GM19324 (cell line): ENCODE results near the gene TADA2A.

ENCODE experiments used
- ATAC-seq: cut with Tn5 transposase; IDR thresholded peaks from one replicate; pipeline ENCODE4 v1.9.1; 2021; ENCODE audit warnings: mild to moderate bottlenecking, moderate library complexity; ENCODE audit not compliant: unreplicated experiment, low FRiP score

The TADA2A gene

DNA sequence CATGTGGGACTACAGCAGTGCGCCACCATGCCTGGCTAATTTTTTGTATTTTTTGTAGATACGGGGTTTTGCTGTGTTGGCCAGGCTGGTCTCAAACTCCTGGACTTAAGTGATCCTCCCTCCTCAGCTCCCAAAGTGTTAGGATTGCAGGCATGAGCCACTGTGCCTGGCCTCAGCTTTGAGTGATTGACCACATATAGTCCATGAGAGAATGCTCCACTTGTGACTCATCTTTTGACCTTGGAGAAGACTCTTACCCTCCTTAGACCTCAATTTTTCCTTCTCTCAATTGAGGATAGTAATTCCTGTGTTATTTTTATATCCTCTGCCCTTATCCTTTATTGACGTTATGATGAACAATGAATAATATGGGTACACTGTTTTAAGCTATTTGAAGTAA, 52.1 kb downstream of the TADA2A start:
- no peak for ATAC-seq

DNA sequence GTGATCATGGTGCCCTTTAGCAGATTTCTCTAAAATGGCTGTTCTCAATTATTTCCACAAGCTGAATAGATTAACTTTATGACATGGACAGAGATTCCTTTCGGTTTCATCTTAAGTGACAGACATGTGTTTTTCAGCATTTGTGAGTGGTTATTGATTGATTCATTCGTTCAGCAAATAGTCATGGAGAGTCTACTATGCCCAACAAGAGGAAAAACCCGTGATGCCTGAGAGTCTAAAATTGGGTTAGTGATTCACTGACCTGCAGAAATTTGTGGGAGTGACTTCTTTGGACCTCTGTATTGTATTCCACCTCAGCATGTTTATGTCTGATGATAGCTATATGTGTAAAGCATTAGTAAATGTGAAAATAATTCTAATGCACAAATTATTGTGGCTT, 55.0 kb downstream of the TADA2A start:
- no peak for ATAC-seq

DNA sequence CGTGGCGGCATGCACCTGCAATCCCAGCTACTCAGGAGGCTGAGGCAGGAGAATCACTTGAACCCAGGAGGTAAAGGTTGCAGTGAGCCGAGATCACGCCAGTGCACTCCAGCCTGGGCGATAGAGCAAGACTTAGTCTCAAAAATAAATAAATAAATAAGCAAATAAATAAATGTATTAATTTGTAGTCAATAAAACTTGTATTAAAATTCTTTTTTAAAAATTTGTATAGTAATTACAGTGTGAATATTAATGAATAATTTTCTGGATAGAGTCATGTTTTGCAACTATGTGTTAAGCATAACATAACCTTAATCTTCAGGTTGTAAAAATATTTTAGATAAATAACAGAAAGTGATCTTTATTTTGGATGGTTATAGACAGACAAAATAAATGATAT, 55.8 kb downstream of the TADA2A start:
- ATAC-seq: no peak

DNA sequence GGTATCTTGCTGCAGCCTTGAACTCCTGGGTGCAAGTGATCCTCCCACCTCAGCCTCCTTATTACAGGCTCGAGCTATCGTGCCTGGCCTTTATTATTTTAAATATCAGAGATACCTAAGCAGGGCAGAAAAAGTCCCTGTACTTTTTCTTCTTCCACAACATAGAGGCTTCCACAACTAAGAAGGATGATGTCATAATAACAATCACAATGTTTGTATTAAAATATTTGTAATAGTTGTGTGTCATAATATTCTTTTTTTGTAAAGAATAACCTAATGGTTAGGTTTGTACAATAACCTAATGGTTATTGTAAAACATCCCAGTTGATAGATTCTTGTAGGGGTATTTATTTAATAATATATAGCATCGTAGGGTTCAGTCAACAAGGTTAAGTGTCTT, 56.4 kb downstream of the TADA2A start:
- no peak for ATAC-seq

DNA sequence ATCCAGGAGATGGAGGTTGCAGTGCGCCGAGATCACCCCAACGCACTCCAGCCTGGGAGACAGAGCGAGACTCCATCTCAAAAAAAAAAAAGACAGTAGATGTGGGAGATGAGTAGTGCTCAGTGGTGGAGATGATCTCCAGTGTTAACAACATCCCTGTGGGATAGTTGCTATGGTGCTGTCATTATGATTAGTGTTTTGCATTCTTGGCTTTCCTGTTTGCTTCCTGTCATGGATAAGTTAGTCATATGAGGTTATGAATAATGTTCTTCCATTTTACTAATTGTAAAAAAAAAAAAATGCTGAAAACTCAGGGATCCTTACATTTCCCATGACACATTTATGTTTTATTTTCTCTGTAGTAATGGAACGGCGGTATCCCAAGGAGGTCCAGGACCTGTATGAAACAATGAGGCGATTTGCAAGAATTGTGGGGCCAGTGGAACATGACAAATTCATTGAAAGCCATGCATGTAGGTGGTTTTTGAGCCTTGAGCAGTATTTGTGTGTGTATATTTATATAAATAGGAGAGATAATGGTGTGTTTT, 58.5 kb downstream of the TADA2A start:
- ATAC-seq: no peak

DNA sequence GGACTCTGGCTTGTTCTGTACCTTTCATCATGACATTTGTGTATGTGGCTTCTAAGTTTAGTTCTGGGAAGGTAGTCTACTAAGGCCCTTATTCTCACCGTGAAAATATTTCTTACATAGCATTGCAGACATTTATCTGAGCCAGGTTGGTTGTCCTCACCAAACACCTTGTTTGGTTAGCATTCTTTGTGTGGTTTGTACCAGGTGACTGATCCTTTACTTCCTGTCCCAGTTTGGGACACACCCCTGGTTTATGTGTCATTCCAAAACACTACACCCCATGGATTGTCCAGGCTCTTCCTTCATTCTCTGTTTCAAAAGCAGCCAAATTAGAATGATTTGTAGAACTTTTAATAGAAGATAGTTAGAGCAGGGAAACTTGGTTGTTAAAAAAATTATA, 59.8 kb downstream of the TADA2A start:
- no peak for ATAC-seq

DNA sequence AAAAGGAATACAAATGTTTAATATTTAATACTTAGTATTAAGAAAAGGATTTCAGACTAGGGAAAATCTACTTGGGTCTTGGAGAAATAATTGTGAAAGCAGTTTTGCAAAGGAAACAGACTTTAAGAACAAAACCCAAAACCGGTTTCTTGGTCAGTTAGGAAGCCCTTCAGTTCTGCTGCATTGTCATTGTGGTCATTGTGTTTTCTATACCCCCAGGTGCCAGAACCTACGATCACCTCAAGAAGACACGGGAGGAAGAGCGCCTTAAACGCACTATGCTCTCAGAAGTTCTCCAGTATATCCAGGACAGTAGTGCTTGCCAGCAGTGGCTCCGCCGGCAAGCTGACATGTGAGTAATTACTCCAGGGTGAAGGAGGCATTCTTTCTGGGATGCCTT, 63.5 kb downstream of the TADA2A start:
- no peak for ATAC-seq

DNA sequence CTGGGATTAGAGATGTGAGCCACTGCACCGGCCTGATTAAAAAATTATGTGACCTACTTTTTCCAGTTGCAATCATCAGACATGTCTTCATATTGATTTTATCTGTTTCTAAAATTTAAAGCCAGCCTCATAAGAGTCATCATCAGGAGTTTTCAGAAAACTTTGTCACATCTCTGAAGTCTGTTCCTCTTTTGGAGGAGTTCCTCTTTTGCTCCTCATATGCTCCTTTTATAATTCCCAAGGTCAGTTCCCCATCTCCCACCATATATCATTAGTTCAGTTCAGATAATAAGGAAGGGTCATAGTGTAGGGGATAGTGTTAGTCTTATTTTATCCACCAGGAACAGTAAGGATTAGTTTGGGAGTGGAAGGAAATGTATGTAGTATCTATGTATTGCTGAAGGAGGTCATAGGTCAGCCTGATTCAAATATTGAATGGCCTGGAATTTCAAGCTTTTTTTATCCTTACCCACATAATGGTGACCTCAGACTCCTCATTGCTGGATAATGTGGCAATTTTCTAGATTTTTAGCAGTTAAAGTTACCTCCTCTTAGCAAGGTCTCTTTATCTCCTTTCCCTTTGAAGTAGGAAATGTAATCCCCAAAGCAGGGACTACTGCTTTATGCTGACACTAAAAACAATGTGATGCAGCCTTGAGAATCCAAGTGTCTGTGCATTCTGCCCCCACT, 69.2 kb downstream of the TADA2A start:
- no peak for ATAC-seq

DNA sequence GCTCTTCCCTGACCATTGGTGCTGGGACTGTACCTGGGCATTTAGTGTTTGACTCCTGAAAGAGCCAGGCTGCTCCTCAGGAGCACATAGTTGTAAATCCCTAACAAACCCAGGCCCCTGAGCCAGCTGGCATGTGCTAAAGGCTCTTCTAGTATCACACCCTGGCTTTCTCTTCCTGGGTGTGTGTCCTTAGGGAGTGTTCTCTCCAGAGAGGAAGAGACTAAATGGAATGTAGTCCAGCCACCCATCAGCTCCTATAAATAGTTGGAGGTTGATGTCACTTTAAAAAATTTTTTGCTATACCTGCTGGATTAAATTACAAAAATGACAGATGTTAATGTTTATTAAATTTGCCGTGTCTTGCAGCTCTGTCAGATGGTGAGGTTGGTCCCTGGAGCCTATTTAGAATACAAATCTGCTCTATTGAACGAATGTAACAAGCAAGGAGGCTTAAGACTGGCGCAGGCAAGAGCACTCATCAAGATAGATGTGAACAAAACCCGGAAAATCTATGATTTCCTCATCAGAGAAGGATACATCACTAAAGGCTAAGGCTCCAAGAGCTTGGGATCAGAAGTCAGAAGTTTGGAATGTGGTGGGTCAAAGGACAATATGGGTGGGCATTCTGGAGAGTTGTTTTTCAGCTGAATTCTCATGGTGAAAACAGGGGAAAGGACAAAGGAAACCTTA, 69.9 kb downstream of the TADA2A start:
- no peak for ATAC-seq

DNA sequence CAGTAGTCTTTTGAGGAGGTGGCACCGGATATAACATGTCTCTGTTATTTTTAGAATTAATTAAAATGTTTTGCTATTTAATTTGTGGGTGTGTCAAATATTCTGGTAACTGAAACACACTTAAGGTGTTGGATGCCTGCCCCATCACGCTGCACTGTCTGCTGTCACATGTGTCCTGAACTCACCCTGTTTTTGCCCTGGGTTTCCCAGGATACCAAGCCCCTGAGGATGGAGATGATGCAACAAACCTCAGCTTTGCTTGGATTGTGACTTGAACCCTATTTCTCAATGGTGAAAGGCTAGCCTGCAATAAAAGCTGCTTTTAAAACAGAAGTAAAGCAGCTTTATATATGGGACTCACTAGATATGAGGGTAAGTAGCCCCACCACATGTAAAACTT, 71.5 kb downstream of the TADA2A start:
- ATAC-seq: no peak

DNA sequence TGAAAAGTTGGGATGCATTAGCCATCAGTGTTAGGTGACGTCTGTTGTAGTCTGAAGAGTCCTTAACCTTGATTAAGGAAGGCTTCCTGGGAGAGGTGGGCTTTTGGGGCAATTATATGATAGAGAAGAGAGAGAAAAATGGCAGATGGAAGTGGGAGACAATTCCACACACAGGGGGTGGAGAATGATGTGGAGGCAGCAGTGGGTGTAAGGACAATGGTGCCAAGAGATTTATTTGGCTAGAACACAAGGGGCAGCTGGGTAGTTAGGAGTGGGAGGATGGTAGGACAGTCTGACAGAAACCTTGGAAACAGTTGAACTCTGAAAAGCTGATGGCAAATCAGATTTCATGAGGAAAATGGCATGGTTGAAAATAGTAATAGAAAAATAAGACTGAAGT, 72.3 kb downstream of the TADA2A start:
- no peak for ATAC-seq

DNA sequence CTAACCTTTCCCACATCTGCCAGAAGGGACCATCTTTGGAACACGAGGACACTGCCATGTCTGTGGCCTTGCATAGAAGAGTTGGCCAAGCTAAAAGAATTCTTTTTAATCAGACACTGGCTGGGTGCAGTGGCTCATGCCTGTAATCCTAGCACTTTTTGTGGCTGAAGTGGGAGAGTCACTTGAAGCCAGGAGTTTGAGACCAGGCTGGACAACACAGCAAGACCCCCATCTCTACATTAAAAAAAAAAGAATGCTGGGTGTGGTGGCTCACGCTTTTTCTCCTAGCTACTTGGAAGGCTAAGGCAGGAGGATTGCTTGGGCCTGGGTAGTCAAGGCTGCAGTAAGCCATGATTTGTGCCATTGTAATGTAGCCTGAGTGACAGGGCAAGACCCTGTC, 73.7 kb downstream of the TADA2A start:
- no peak for ATAC-seq

DNA sequence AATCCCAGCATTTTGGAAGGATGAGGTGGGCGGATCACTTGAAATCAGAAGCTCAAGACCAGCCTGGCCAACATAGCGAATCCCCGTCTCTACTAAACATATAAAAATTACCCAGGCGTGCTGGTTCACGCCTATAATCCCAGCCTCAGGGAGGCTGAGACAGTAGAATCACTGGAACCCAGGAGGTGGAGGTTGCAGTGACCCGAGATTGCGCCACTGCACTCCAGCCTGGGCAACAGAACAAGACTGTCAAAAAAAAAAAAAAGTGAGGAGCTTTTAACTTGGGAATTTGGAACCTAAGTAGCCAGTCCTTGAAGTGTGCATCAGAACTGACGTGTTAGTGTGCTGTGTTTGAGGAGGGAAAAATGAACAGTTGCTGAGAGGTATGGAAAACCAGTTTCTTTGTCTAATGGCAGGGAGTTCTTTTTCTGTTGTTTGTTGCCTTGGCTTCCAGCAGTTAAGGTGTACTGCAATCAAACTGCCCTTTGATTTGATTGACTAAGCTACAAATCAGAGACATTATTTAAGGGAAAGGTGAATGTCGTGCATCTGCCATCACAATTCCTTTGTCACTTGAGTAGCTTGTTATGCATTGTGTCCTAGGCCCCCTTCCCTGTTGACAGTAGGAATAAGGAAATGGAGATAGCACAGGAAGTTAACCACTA, 74.4 kb downstream of the TADA2A start:
- no peak for ATAC-seq

DNA sequence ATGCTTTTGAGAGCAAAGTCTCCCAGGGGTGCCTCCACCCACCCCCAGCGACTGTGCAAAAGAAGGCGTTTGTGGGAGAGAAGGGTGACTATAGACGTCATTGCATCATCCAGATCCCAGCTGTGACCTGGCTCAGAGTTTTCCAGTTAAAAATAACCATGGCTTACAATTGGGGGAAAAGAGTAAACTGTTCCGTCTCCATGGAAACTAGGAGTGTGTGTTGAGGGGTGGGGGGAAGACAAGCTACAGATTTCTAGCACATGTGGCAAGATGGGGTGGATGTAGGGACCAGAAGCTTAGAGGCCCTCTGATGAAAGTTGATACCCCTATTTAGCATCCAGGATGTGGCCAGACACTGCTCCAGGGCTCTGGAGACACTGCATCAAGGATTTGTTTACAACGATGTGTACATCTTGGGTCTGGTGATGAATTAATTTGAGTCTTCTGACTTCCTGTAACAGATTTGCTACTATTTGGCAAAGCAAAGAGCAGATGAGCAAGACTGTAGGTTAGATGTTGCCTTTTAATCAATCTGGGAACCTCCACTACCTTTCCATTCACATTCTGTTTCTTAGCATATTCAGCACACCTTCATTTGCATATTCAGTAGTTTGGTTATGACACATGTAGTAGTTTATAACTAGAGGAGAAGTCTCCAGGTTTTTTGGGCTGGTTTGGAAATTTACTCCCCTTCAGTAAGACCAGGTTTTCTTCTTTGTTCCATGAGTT, 76.8 kb downstream of the TADA2A start:
- ATAC-seq: no peak

DNA sequence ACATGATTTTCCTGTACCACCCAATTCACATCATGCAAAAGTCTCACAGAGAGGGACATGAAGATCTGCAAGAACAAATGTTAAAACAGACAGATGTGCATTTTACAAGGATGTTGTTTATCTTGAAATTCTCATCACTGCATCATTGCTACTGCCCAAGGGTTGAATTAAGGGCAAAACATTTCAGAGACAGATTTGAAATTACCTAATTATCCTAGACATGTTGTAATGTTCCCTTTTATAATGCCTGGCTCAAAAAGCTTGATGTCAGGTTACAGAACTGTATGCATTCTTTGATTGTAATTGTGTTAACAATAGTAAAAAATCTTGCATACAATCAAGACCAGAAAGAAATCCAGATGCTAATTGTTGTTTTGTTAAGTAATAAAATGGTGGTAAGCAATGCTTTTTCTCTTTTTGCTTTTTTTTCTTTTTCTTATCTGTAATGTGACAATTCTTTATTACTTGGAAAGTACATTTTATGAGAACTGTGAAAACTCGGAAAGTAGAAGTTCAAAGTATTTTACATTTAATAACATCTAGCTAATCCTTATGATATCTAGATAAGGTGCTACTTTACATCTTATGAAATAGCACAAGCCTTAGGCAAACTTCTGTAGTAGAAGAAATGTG, 79.4 kb downstream of the TADA2A start:
- no peak for ATAC-seq

DNA sequence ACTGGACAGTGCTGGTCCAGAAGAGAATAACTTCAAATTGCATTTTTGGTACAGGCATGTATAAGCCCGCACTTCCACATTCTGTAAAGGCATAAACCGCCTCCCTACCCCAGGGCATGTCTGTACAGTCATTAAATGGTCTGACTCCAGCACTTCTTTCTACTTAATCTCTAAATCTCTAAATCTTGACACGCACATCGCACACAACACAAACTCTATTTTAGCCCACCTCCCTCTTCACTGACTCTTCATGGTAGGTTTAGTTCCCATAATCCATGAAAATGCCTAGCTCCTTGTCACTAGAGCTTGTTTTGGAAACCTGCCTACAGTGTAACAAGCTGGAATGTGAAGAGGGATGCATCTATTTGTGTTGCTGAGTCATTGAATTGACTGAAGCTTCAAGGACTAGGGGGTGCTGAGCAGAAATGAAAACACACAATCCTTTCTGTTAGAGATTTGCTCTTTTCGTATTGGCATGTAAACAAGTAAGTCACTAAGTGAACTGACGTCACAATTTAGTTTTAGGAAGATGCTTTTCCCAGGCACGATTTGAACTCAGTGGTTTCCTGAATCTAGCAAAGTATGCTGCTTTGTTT, 81.4 kb downstream of the TADA2A start:
- ATAC-seq: no peak

DNA sequence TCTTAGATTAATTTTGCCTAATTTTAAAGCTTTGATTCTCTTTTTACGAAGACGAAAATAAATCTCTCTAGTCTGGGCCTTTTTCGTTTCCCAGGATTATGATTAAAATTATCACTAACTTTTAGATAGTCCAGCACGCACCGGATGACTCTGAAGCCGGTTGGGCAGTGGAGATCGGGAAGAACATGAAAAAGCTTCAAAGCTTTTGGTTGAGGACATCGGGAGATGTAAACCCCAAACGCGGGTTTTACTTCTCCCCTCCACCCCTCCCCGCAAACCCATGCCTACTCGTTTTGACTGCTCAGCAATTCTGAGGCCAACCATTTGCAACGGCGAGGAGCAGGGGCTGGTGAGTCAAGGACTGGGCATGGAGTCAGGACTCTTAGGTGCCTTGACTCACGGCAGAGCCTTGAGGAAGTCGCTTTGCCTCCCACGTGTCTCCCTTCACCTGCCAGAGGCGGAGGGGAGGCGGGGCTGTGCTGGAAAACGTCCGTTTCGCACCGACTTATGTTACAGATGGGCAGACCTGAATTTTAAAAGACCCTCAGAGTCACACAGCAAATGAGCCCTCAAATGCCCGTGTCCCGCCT, 82.0 kb downstream of the TADA2A start:
- peak; percentile 2 for ATAC-seq

DNA sequence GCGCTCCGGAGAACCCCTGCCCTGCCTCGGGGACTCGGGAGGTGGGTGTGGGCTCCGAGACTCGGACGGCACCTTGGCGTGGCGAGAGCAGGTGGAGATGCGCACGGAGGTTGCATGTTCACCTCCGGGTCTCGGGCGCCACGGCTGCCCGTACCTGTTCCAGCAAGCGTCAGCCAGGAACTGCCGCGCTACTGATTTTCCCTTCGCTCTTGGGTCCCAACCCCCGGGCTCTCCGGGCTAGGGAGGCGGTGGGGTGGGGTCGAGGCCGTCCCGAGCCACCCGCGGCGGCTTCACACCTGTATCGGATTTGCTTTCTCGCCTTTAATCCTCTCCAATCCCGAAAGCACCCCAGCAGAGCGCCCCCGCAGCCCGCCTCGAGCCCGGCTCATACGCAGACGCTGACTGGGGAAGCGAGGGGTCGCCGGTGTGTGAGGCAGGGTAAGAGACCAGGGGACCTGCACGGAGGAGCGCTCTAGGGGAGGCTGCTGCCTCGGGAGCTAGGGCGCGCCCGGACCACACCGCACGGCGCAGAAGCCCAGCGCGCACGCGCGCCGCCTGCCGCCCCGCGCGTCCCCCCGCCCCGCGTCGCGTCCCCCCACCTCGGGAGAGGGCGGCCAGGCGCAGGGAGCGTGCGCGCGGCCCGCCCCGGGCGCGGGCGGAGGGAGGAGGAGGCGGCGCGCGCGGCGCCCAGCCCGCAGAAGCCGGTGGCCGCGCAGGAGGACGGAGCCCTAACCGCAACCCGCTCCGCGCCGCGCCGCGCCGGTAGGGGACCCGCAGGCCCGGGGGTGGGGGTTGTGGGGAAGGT, 82.7 kb downstream of the TADA2A start, which contains the start of gene DUSP14:
Gene DUSP14, plus strand, starts transcription at position 695 of the 805 bp plus-strand sequence. CDS start 22,382 bp downstream, outside the sequence.
- ATAC-seq: peak; percentile 79
